Activated T-helper 17 cell treated with anti-CD3 and anti-CD28 coated beads, Interleukin-2, amount 50 U/mL, for 72 hours (primary cell): ENCODE measurements around the gene AQP10. TPM values are rescaled to one million over a fixed set of nuclear protein-coding genes. Genes with fewer than 3 reads are reported as not detected.
A peak's percentile ranks its signal among the peaks of the same experiment; 100 is the strongest.
"Not testable (repeated sequence)": the region's sequence is repeated elsewhere in the genome, so short reads cannot be mapped to it uniquely, and the experiment has no call there.

Source experiments
- ATAC-seq: fragments of 150-1000 bp; cut with Tn5 transposase; replicated peaks from 2 replicates; pipeline ENCODE4 v1.10.0; 2021; ENCODE audit warnings: mild to moderate bottlenecking, moderate library complexity
- H3K27ac Mint-ChIP-seq: one replicate; pipeline ENCODE4 v1.8.0; 2022; ENCODE audit warnings: mixed read lengths
- H3K27me3 Mint-ChIP-seq: one replicate; pipeline ENCODE4 v1.8.0; 2022; ENCODE audit warnings: mixed read lengths
- H3K36me3 Mint-ChIP-seq: one replicate; pipeline ENCODE4 v1.8.0; 2022; ENCODE audit warnings: low read depth, mild to moderate bottlenecking, mixed read lengths
- H3K4me1 Mint-ChIP-seq: one replicate; pipeline ENCODE4 v1.8.0; 2022; ENCODE audit warnings: mixed read lengths
- H3K4me3 Mint-ChIP-seq: one replicate; pipeline ENCODE4 v1.8.0; 2022; ENCODE audit warnings: mild to moderate bottlenecking, mixed read lengths
- H3K9me3 Mint-ChIP-seq: one replicate; pipeline ENCODE4 v1.8.0; 2022; ENCODE audit warnings: mixed read lengths
- total RNA-seq, 2 donors: library from RNA; stranded (reverse); gene quantifications; one replicate each; pipeline ENCODE4 v1.2.3, GENCODE V29; 2022

AQP10 gene
- total RNA-seq, 2 donors from 2014 or later: not detected

DNA sequence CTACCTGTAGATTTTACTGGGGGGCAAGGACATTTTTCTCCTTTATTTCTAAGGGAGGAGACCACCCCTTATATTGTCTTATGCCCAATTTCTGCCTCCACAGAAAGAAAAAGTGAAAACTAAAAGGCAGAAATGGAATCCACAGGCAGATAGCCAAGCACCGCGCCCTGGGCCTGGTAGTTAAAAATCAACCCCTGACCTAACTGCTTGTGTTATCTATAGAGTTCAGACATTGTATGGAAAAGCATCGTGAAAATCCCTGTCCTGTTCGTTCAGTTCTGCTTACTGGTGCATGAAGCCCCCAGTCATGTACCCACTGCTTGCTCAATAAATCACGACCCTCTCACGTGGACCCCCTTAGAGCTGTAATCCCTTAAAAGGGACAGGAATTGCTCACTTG lies 50.5 kb downstream of the AQP10 start:
- H3K36me3 Mint-ChIP-seq: no peaks in the 10 kb centered on the region
- ATAC-seq: no peak
- H3K27me3 Mint-ChIP-seq: no peaks in the 10 kb centered on the region
- H3K9me3 Mint-ChIP-seq: no peaks in the 10 kb centered on the region
- H3K4me1 Mint-ChIP-seq: peaks cover under 1% of the 10 kb centered on the region
- no peak overlapping the region for H3K27ac Mint-ChIP-seq
- H3K4me3 Mint-ChIP-seq: no peak overlapping the region

DNA sequence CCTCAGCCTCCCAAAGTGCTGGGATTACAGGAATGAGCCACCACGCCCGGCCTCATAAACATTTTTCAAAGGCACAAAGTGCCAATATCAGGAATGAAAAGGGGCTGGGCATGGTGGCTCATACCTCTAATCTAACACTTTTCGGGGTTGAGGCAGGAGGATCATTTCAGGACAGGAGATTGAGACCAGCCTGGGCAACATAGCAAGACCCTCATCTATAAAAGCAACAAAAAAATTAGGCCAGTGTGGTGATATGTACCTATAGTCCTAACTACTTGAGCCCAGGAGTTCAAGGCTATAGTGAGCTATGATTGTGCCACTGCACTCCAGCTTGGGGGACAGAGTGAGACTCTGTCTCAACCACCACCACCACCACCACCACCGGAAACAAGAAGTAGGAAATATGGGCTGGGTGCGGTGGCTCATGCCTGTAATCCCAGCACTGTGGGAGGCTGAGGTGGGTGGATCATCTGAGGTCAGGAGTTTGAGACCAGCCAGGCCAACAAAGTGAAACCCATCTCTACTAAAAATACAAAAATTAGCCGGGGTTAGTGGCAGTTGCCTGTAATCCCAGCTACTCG lies 53.0 kb downstream of the AQP10 start:
- not testable (repeated sequence) for H3K4me1 Mint-ChIP-seq, H3K36me3 Mint-ChIP-seq, H3K9me3 Mint-ChIP-seq, H3K27me3 Mint-ChIP-seq
- peak; percentile 78 for ATAC-seq
- Mint-ChIP-seq H3K4me3 (peak overlapping the region; percentile 20), H3K27ac (peak overlapping the region; percentile 25)

Other genes starting within 250 kb of the AQP10 start
- gene NUP210L, start 166.0 kb upstream of the AQP10 start, total RNA-seq: under 1 TPM; 0.04 to 0.24 TPM
- gene TPM3, start 129.0 kb upstream of the AQP10 start, total RNA-seq: 100 to 1,000 TPM; 370 to 607 TPM
- not detected for gene CFAP141, start 114.8 kb upstream of the AQP10 start, total RNA-seq
- gene UBAP2L, start 100.1 kb upstream of the AQP10 start, total RNA-seq: 100 to 1,000 TPM; 237 to 249 TPM
- gene HAX1, start 48.5 kb upstream of the AQP10 start, total RNA-seq: 100 to 1,000 TPM; 127 to 132 TPM
- gene ATP8B2, start 4.4 kb downstream of the AQP10 start, total RNA-seq: 10 to 100 TPM; 64.3 to 69.0 TPM
- gene IL6R, start 84.2 kb downstream of the AQP10 start, total RNA-seq: 10 to 100 TPM; 38.2 to 41.2 TPM
- gene TDRD10, start 181.1 kb downstream of the AQP10 start, total RNA-seq: not detected
- gene SHE, start 181.3 kb downstream of the AQP10 start, total RNA-seq: under 1 TPM in 1 of 2 donors, not detected in 1; 0.03 TPM
- gene UBE2Q1, start 237.6 kb downstream of the AQP10 start, total RNA-seq: 100 to 1,000 TPM in 1 of 2 donors, 10 to 100 TPM in 1; 91.6 to 118 TPM
- under 1 TPM in 1 of 2 donors, not detected in 1; 0.05 TPM for gene CHRNB2, start 246.7 kb downstream of the AQP10 start, total RNA-seq